AG04450 (cell line): ENCODE data around the gene ARHGDIG. TPM values are rescaled to one million over a fixed set of nuclear protein-coding genes. Genes with fewer than 3 reads are reported as not detected.
A peak's percentile ranks its signal among the peaks of the same experiment; 100 is the strongest.

Source experiments
- CTCF ChIA-PET: fragments of 300-600, 350-600 bp; formaldehyde crosslinking; extraction: SDS; loops from one replicate; lab custom pipeline; 2022; ENCODE audit warnings: antibody characterized with exemption, inconsistent platforms; lab: Charles Lee
- POLR2A ChIA-PET: fragments of 350-600 bp; formaldehyde crosslinking; extraction: SDS; loops from one replicate; lab custom pipeline; 2021; ENCODE audit warnings: antibody characterized with exemption, inconsistent platforms; lab: Yijun Ruan, JAX
- DNase-seq: peaks from one replicate; pipeline ENCODE4 v3.0.0-alpha.2; 2011; ENCODE audit warnings: low read depth, low spot score
- H3K27ac ChIP-seq: one replicate; pipeline ENCODE4 v1.5.1; 2012; ENCODE audit warnings: low read depth, low read length, control low read depth
- H3K27me3 ChIP-seq: one replicate; pipeline ENCODE4 v1.6.0; 2012; ENCODE audit warnings: low read length; ENCODE audit not compliant: control insufficient read depth, insufficient read depth
- H3K4me3 ChIP-seq: 2 replicates; pipeline ENCODE4 v1.5.1; 2011; ENCODE audit warnings: mild to moderate bottlenecking, low read depth, low read length, control low read depth
- H3K9me3 ChIP-seq: 2 replicates; pipeline ENCODE4 v1.5.1; 2012; ENCODE audit warnings: low read length; ENCODE audit not compliant: control insufficient read depth, insufficient read depth
- polyA minus RNA-seq: library from RNA; depleted of rRNA, polyadenylated mRNA; stranded (reverse); fragments of >200 nt; gene quantifications from 2 replicates; pipeline ENCODE4 v1.2.3, GENCODE V29; 2011; rRNA and poly(A)+ RNA removed
- polyA plus RNA-seq: library from polyadenylated mRNA; depleted of rRNA; stranded (reverse); fragments of >200 nt; gene quantifications from 2 replicates; pipeline ENCODE4 v1.2.3, GENCODE V29; 2011; rRNA removed
- TF ChIP-seq, protein P1 (sequence below): IDR thresholded peaks from 2 replicates; pipeline ENCODE4 v1.5.1; 2011; ENCODE audit warnings: low read depth, low read length, control low read depth, inconsistent platforms

The ARHGDIG gene
- not detected in 2 replicates for polyA plus RNA-seq
- polyA minus RNA-seq, result not detected in 2 replicates

DNA sequence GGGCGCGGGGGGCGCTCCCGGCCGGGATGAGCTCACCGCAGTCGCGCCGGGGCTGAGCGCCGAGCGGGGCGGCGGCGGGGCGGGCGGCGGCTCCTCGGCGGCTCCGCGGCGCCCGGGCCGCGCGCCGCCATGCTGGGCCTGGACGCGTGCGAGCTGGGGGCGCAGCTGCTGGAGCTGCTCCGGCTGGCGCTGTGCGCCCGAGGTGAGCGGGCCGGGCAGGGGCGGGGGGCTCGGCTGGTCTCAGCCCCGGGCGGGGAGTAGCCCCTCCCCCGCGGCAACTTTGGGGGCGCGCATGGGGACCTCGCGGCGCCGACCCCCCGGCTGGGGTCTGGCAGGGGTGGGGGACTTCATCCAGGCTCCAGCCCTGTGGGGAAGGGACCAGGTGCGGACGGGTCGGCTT, at the start of gene ARHGDIG:
Gene ARHGDIG (plus strand): TSS at position 40 of the 400 bp plus-strand sequence. CDS start 90 bp downstream, at position 130.
- TF ChIP-seq, protein P1, sequence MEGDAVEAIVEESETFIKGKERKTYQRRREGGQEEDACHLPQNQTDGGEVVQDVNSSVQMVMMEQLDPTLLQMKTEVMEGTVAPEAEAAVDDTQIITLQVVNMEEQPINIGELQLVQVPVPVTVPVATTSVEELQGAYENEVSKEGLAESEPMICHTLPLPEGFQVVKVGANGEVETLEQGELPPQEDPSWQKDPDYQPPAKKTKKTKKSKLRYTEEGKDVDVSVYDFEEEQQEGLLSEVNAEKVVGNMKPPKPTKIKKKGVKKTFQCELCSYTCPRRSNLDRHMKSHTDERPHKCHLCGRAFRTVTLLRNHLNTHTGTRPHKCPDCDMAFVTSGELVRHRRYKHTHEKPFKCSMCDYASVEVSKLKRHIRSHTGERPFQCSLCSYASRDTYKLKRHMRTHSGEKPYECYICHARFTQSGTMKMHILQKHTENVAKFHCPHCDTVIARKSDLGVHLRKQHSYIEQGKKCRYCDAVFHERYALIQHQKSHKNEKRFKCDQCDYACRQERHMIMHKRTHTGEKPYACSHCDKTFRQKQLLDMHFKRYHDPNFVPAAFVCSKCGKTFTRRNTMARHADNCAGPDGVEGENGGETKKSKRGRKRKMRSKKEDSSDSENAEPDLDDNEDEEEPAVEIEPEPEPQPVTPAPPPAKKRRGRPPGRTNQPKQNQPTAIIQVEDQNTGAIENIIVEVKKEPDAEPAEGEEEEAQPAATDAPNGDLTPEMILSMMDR, result no peak
- POLR2A ChIA-PET, result no interaction called here
- peak within 1 kb of the TSS; percentile 31; the same call in 1 of the 2 replicates for H3K4me3 ChIP-seq
- H3K27me3 ChIP-seq, result peaks cover 31% of the 10 kb centered on the region
- CTCF ChIA-PET, result no interaction called here
- DNase-seq, result no peak
- H3K27ac ChIP-seq, result no peak within 1 kb of the TSS
- H3K9me3 ChIP-seq, result peaks cover 22% of the 10 kb centered on the region

DNA sequence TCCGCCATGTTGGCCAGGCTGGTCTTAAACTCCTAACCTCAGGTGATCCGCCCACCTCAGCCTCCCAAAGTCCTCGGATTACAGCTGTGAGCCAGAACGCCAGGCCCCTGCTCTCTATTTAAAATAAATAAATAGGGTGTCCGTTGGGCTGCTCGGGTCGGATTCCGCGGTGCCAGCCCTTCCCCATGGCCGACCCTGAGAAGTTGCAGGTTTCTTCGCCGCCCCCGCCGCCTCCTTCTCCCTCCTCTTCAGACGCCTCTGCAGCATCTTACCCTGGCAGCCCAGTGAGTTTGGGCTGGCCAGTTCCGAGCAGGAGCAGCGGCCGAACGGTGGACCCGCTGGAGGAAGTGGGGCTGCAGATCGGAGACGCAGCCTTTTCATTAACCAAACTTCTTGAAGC, 49.4 kb upstream of the ARHGDIG start:
- H3K4me3 ChIP-seq, result no peak overlapping the region
- POLR2A ChIA-PET, result no interaction called here
- TF ChIP-seq, protein P1, result no peak
- H3K9me3 ChIP-seq, result no peaks in the 10 kb centered on the region; the same call in 1 of the 2 replicates
- CTCF ChIA-PET, result no interaction called here
- DNase-seq, result no peak
- H3K27ac ChIP-seq, result no peak overlapping the region
- no peaks in the 10 kb centered on the region for H3K27me3 ChIP-seq

DNA sequence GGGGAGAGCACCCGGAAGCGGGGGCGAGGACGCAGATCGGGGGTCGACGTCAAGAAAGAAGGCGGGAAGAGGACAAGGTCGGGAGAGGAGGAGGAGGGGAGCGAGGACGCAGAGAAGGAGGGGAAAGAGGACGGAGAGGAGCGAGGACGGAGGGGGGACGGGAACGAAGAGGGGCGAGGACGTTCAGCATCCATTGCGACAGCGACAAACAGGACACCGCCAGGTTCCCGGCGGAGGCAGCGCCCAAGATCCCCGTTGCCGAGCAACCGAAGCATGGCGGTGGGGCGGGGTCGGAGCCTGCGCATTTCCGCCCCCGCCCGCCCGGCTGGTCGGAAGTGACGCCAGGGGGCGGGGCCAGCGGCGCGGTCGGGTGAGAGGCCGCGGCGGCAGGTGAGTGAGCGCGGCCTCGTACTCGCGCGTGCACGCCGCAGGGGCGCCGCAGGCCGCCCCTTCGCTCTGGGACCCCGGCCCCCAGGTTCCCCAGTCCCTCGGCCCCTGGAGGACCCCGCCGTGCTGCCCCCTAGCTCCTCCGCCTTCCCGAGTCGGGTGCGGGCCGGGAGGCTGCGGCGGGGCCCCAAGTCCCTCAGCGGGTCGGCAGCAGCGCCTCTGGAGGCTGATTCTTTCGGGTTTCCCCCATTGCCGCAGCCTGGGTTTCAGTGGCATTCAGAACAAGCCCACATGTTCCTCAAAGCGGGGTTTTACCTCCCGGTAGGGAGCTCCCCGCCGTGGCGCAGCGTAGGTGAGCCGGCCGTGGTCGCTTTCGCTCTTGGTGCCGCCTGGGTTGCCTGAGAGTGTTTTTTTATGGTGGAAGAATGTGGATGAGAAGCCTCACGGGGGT, 45.7 kb upstream of the ARHGDIG start, which contains the start of gene FAM234A:
Gene FAM234A (plus strand): TSS at position 354 of the 838 bp plus-strand sequence. CDS start 19,593 bp downstream, outside the sequence.
- peak within 1 kb of the TSS; percentile 97 for H3K27ac ChIP-seq
- peak; percentile 57 for DNase-seq
- ChIA-PET POLR2A (interaction anchor here (0.7 to 1.3 kb wide), 3 partner anchors 16 to 34 kb away, joined by 4 to 5 read pairs (median 4); no protein-coding TSS in a partner anchor), CTCF (interaction anchor here (0.6 to 1.8 kb wide), 6 partner anchors 9 to 489 kb away, joined by 3 to 6 read pairs (median 4); no protein-coding TSS in a partner anchor)
- no peaks in the 10 kb centered on the region; the same call in 1 of the 2 replicates for H3K9me3 ChIP-seq
- peak within 1 kb of the TSS; percentile 89 for H3K4me3 ChIP-seq
- TF ChIP-seq, protein P1, result peak; percentile 54
- H3K27me3 ChIP-seq, result no peaks in the 10 kb centered on the region

DNA sequence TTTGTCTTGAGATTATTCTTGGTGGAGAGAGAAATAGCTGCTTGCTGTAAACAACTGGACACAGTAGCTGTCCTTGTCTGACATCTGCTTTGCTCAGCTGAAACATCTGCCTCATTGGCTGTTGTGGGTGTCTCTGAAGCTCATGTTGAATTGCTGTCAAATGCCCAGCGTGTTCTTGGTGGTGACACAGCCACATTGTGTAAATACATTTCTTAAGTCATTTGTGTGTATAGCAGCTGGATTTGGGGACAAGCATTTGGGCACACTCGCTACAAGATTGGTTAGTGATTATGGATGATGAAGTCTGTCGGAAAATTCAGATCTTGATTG, 40.5 kb upstream of the ARHGDIG start:
- Histone ChIP-seq H3K4me3 (no peak overlapping the region), H3K27ac (no peak overlapping the region), H3K27me3 (no peaks in the 10 kb centered on the region), H3K9me3 (no peaks in the 10 kb centered on the region; the same call in 1 of the 2 replicates)
- ChIA-PET CTCF (interaction anchor here (0.7 to 0.9 kb wide), 2 partner anchors 123 to 1123 kb away, joined by 3 read pairs; no protein-coding TSS in a partner anchor), POLR2A (no interaction called here)
- no peak for DNase-seq
- TF ChIP-seq, protein P1, result no peak

DNA sequence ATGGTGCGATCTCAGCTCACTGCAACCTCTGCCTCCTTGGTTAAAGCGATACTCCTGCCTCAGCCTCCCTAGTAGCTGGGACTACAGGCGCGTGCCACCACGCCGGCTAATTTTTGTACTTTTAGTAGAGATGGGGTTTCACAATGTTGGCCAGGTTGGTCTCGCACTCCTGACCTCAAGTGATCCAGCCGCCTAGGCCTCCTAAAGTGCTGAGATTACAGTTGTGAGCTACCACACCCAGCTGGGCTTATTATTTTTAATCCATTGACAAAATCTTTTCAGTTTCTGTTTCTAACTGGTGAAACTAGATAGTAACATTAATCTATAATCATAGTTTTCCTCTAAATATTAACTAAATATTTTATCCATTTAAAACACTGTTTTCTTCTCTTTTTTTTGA, 39.8 kb upstream of the ARHGDIG start:
- DNase-seq, result no peak
- ChIA-PET CTCF (no interaction called here), POLR2A (no interaction called here)
- no peaks in the 10 kb centered on the region; the same call in 1 of the 2 replicates for H3K9me3 ChIP-seq
- H3K27me3 ChIP-seq, result no peaks in the 10 kb centered on the region
- no peak overlapping the region for H3K27ac ChIP-seq
- no peak overlapping the region for H3K4me3 ChIP-seq
- TF ChIP-seq, protein P1, result no peak
